ENCODE results near the gene CYP2R1. TPM values are rescaled to one million over a fixed set of nuclear protein-coding genes. Genes with fewer than 3 reads are reported as not detected.

The CYP2R1 gene
- total and polyA plus RNA-seq, 2 of the 8 experiments (the other 6 are each of a cell fraction or from before 2014, with no cell fraction given), result 8.3 to 12.9 TPM

- Histone ChIP-seq H3K9me3 (ENCODE audit: insufficient read depth in 2 of 2, low read depth in 1 of 2, low read length in 1 of 2) (no peaks in the 10 kb centered on the region), H3K79me2 (ENCODE audit: control insufficient read depth in 1 of 2, insufficient read depth in 2 of 2, low read length in 2 of 2) (no peaks in the 10 kb centered on the region), H3K4me1 (replicated peaks in 1 of 4; ENCODE audit: control insufficient read depth in 3 of 4, insufficient read depth in 4 of 4, low read length in 3 of 4) (no peaks in the 10 kb centered on the region), H3K23ac (ENCODE audit: insufficient read length) (no peak overlapping the region), H3K36me3 (ENCODE audit: control insufficient read depth in 2 of 4, insufficient read depth in 4 of 4, low read length in 3 of 4) (peaks cover 0 to 3% (median 1%) of the 10 kb centered on the region in 4 experiments; a peak in 4 of 8 replicates), H3K4ac (replicated peaks; ENCODE audit: insufficient read length, low read depth, low read length) (no peak overlapping the region), H3K27ac (ENCODE audit: low read depth, low read length) (no peak overlapping the region), H4K20me1 (replicated peaks in 1 of 2; ENCODE audit: control insufficient read depth in 1 of 2, insufficient read depth in 2 of 2, low read length in 2 of 2) (peaks cover 0 to 2% of the 10 kb centered on the region in 2 experiments), H2BK20ac (ENCODE audit: low read length) (no peak overlapping the region), H3K56ac (replicated peaks; ENCODE audit: insufficient read length, low read depth, low read length) (no peak overlapping the region), H3K4me2 (ENCODE audit: insufficient read depth in 1 of 2, low read depth in 2 of 2, low read length in 2 of 2) (no peak overlapping the region), H3K14ac (ENCODE audit: insufficient read length) (no peak overlapping the region), H4K8ac (ENCODE audit: extremely low read depth, insufficient read depth, low read length) (no peak overlapping the region), H2AFZ (ENCODE audit: low read length) (no peak overlapping the region), H3K18ac (ENCODE audit: extremely low read depth, low read length) (no peak overlapping the region), H2BK120ac (replicated peaks; ENCODE audit: low read depth, low read length) (no peak overlapping the region), H2BK12ac (ENCODE audit: low read depth, low read length) (no peak overlapping the region), H2BK15ac (ENCODE audit: low read length) (no peak overlapping the region), H3K79me1 (ENCODE audit: low read depth, low read length) (no peaks in the 10 kb centered on the region), H3K27me3 (replicated peaks in 1 of 4; ENCODE audit: control insufficient read depth in 3 of 4, extremely low read depth in 1 of 4, insufficient read depth in 3 of 4, low read length in 3 of 4) (no peaks in the 10 kb centered on the region), H3K23me2 (ENCODE audit: low read depth, low read length) (no peaks in the 10 kb centered on the region), H3K9ac (replicated peaks in 1 of 4; ENCODE audit: extremely low read depth in 1 of 4, low read depth in 3 of 4, low read length in 3 of 4) (no peak overlapping the region), H4K91ac (replicated peaks; ENCODE audit: insufficient read length, low read length) (no peak overlapping the region), H4K5ac (ENCODE audit: insufficient read length, low read depth, low read length) (no peak overlapping the region), H3K4me3 (ENCODE audit: extremely low read depth in 1 of 4, insufficient read depth in 2 of 4, low read depth in 3 of 4, low read length in 4 of 4) (no peak overlapping the region), H2AK5ac (ENCODE audit: low read depth, low read length) (no peak overlapping the region), H2BK5ac (ENCODE audit: low read depth, low read length) (no peak overlapping the region)
- DNase-seq (ENCODE audit: low read depth in 1 of 2, low spot score in 2 of 2) (no peak), FAIRE-seq (no peak)
- CTCF ChIA-PET (ENCODE audit: partially characterized antibody), result no interaction called here
- TF ChIP-seq CBX8 (IDR thresholded peaks at IDR 0.05; ENCODE audit: borderline replicate concordance, low read depth, low read length) (no peak), JUN (IDR thresholded peaks at IDR 0.05; ENCODE audit: low read depth, low read length) (no peak), BCL11A (IDR thresholded peaks at IDR 0.05; ENCODE audit: low read depth in 2 of 2, low read length in 2 of 2) (no peak), TCF12 (IDR thresholded peaks at IDR 0.05; ENCODE audit: low read depth, low read length) (no peak), SP4 (IDR thresholded peaks at IDR 0.05; ENCODE audit: low read length) (no peak), NRF1 (IDR thresholded peaks at IDR 0.05; ENCODE audit: low read depth, low read length) (no peak)
- POLR2A ChIA-PET (ENCODE audit: partially characterized antibody), result no interaction called here
- 88% methylated on average over 1 of the region's 1 CpG; no CpG with 5 or more reads in 1 of the 2 experiments for WGBS, 2 experiments (ENCODE audit: extremely low coverage in 1 of 2, insufficient coverage in 1 of 2, insufficient read length in 1 of 2, insufficient replicate concordance in 2 of 2, low coverage in 1 of 2, low lambda C conversion rate in 2 of 2, missing lambda C conversion rate in 1 of 2)
Measured at GRCh38 chr11:14882196-14882595, 9.8 kb downstream of the CYP2R1 start.
